CD14-positive monocyte (primary cell): ENCODE data around the gene MCOLN2. TPM values are rescaled to one million over a fixed set of nuclear protein-coding genes. Genes with fewer than 3 reads are reported as not detected.
A peak's percentile ranks its signal among the peaks of the same experiment; 100 is the strongest.

Experiments used
- DNase-seq, 3 donors: peaks; one replicate each; pipeline ENCODE4 v3.0.0-alpha.2; 2011 to 2022
- H2AFZ ChIP-seq: 2 replicates; pipeline ENCODE4 v1.6.0; 2012; ENCODE audit warnings: mild to moderate bottlenecking, low read depth, low read length, inconsistent platforms; ENCODE audit not compliant: insufficient read depth, poor library complexity, severe bottlenecking
- H3K27ac ChIP-seq, 2 donors: 1 replicate in 1 of 2; 2 replicates in 1 of 2; pipeline ENCODE4 v1.5.1; 2012 to 2013; ENCODE audit warnings: low read length in 2 of 2, control low read depth in 1 of 2, inconsistent platforms in 1 of 2, low read depth in 1 of 2, mild to moderate bottlenecking in 1 of 2
- H3K27me3 ChIP-seq, 2 donors: one replicate each; pipeline versions ENCODE4 v1.6.0 to v1.6.1; 2011 to 2013; ENCODE audit warnings: low read length in 2 of 2; ENCODE audit not compliant: control insufficient read depth in 2 of 2, insufficient read depth in 2 of 2
- H3K36me3 ChIP-seq, 2 donors: replicated peaks in 1 of 2; 1 replicate in 1 of 2; 2 replicates in 1 of 2; pipeline versions ENCODE4 v1.5.1 to v1.6.1; 2012 to 2013; ENCODE audit warnings: low read length in 2 of 2, control low read depth in 1 of 2, inconsistent platforms in 1 of 2, mild to moderate bottlenecking in 1 of 2; ENCODE audit not compliant: insufficient read depth in 2 of 2, control insufficient read depth in 1 of 2
- H3K4me1 ChIP-seq, 2 donors: 1 replicate in 1 of 2; 2 replicates in 1 of 2; pipeline versions ENCODE4 v1.5.1 to v1.6.1; 2012 to 2013; ENCODE audit warnings: low read length in 2 of 2, control low read depth in 1 of 2, inconsistent platforms in 1 of 2, mild to moderate bottlenecking in 1 of 2, moderate library complexity in 1 of 2; ENCODE audit not compliant: insufficient read depth in 2 of 2, control insufficient read depth in 1 of 2
- H3K4me2 ChIP-seq: replicated peaks from 2 replicates; pipeline ENCODE3; 2012; ENCODE audit warnings: low read length, moderate library complexity, mild to moderate bottlenecking; ENCODE audit not compliant: poor library complexity, severe bottlenecking; ENCODE audit errors: extremely low read depth
- H3K4me3 ChIP-seq, 3 experiments: fragments of 200-600 bp in 1 of 3; sonication (generic) in 1 of 3; replicated peaks in 1 of 3; 1 replicate in 2 of 3; 2 replicates in 1 of 3; pipeline ENCODE4 v1.5.1; 2011 to 2013; ENCODE audit warnings: low read length in 3 of 3, mild to moderate bottlenecking in 3 of 3, control low read depth in 2 of 3, low read depth in 2 of 3, inconsistent platforms in 1 of 3, moderate library complexity in 1 of 3
- H3K79me2 ChIP-seq: 2 replicates; pipeline ENCODE4 v1.6.0; 2012; ENCODE audit warnings: mild to moderate bottlenecking, control low read depth, inconsistent platforms, low read length, moderate library complexity; ENCODE audit not compliant: insufficient read depth
- H3K9ac ChIP-seq: 2 replicates; pipeline ENCODE4 v1.6.0; 2017; ENCODE audit warnings: low read length, mild to moderate bottlenecking; ENCODE audit not compliant: insufficient read depth, poor library complexity, severe bottlenecking
- H3K9me3 ChIP-seq, 2 donors: replicated peaks in 1 of 2; 1 replicate in 1 of 2; 2 replicates in 1 of 2; pipeline versions ENCODE4 v1.5.1 to v1.6.1; 2012 to 2013; ENCODE audit warnings: low read length in 2 of 2, control low read depth in 1 of 2; ENCODE audit not compliant: control insufficient read depth in 1 of 2, insufficient read depth in 1 of 2
- H4K20me1 ChIP-seq: 2 replicates; pipeline ENCODE4 v1.6.0; 2012; ENCODE audit warnings: mild to moderate bottlenecking, low read length, control low read depth, moderate library complexity; ENCODE audit not compliant: insufficient read depth
- H3K27ac Mint-ChIP-seq, 7 donors: one replicate each; pipeline ENCODE4 v1.8.0; 2020; ENCODE audit warnings: mild to moderate bottlenecking in 7 of 7, mixed read lengths in 7 of 7, moderate library complexity in 6 of 7, inconsistent platforms in 2 of 7
- H3K27me3 Mint-ChIP-seq, 3 donors: one replicate each; pipeline ENCODE4 v1.8.0; 2021 to 2022; ENCODE audit warnings: low read depth in 3 of 3, mild to moderate bottlenecking in 3 of 3, mixed read lengths in 3 of 3, moderate library complexity in 3 of 3, inconsistent platforms in 1 of 3
- H3K36me3 Mint-ChIP-seq, 2 donors: one replicate each; pipeline ENCODE4 v1.8.0; 2020; ENCODE audit warnings: mixed read lengths in 2 of 2, inconsistent platforms in 1 of 2, mild to moderate bottlenecking in 1 of 2
- H3K4me1 Mint-ChIP-seq: one replicate; pipeline ENCODE4 v1.8.0; 2020; ENCODE audit warnings: mild to moderate bottlenecking, mixed read lengths
- H3K4me3 Mint-ChIP-seq, 2 donors: one replicate each; pipeline ENCODE4 v1.8.0; 2020; ENCODE audit warnings: mild to moderate bottlenecking in 2 of 2, mixed read lengths in 2 of 2, moderate library complexity in 1 of 2
- H3K9me3 Mint-ChIP-seq, 7 donors: one replicate each; pipeline ENCODE4 v1.8.0; 2020 to 2022; ENCODE audit warnings: mixed read lengths in 7 of 7, mild to moderate bottlenecking in 6 of 7, moderate library complexity in 6 of 7, inconsistent platforms in 2 of 7
- WGBS: methylation state at CpG from one replicate; pipeline ENCODE4 v1.1.5; 2013; ENCODE audit warnings: missing lambda C conversion rate; ENCODE audit not compliant: insufficient coverage; 5-methylcytosine and 5-hydroxymethylcytosine counted together
- intact Hi-C, 2 donors: fragments of 100-400 bp; cut with micrococcal nuclease; formaldehyde crosslinking; loops; one replicate each; pipeline versions ENCODE4 v1.15.0 to v1.15.1; 2023
- polyA plus RNA-seq, 3 donors: library from polyadenylated mRNA; depleted of rRNA in 1 of 3; unstranded in 2 of 3; stranded (reverse) in 1 of 3; fragments of 300-500 nt in 2 of 3; fragments of >200 nt in 1 of 3; fragmentation: Illumina TruSeq in 2 of 3; gene quantifications; 1 replicate in 2 of 3; 2 replicates in 1 of 3; pipeline ENCODE4 v1.2.3, GENCODE V29; 2012 to 2021
- TF ChIP-seq, protein P1 (sequence below): fragments of 200-600 bp; IDR thresholded peaks from one replicate; pipeline ENCODE4 v1.8.0; 2022; ENCODE audit warnings: antibody characterized with exemption, mild to moderate bottlenecking

MCOLN2 gene
- polyA plus RNA-seq, 3 donors: 0.51 to 2.7 (median 1.1) TPM

DNA sequence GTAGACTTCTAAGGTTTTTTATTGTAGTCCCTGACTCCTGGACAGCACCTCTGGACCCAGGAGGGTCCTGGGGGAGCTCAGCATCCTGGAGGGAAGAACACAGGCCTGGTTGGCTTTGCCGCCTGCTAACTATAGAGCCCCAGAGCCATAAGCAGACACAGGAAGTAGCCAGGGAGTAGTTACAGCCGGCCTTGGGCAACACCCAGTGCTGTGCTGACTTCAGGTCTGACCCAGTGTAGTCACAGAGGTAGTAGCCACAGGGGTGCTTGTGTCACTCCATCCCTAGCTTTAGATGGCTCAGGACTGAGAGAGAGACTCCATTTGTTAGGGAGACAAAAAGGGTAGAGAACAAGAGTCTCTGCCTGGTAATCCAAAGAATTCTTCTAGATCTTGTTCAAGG, 21.9 kb downstream of the MCOLN2 start:
- Histone ChIP-seq H3K27me3 (no peaks in the 10 kb centered on the region), H3K9me3 (no peaks in the 10 kb centered on the region), H3K9ac (no peak overlapping the region), H2AFZ (no peak overlapping the region), H3K4me1 (peaks cover 4 to 14% of the 10 kb centered on the region in 2 donors), H3K4me3 (no peak overlapping the region), H4K20me1 (no peaks in the 10 kb centered on the region), H3K36me3 (no peaks in the 10 kb centered on the region), H3K27ac (no peak overlapping the region), H3K79me2 (no peaks in the 10 kb centered on the region), H3K4me2 (no peak overlapping the region)
- WGBS: 50% methylated on average over 2 of the region's 2 CpGs
- no peak overlapping the region for H3K27ac Mint-ChIP-seq
- peaks cover 4 to 13% (median 8%) of the 10 kb centered on the region in 7 donors for H3K9me3 Mint-ChIP-seq
- intact Hi-C loops: no loop called here
- peak in 1 of 3 donors; percentile 20 for DNase-seq
- TF ChIP-seq, protein P1, sequence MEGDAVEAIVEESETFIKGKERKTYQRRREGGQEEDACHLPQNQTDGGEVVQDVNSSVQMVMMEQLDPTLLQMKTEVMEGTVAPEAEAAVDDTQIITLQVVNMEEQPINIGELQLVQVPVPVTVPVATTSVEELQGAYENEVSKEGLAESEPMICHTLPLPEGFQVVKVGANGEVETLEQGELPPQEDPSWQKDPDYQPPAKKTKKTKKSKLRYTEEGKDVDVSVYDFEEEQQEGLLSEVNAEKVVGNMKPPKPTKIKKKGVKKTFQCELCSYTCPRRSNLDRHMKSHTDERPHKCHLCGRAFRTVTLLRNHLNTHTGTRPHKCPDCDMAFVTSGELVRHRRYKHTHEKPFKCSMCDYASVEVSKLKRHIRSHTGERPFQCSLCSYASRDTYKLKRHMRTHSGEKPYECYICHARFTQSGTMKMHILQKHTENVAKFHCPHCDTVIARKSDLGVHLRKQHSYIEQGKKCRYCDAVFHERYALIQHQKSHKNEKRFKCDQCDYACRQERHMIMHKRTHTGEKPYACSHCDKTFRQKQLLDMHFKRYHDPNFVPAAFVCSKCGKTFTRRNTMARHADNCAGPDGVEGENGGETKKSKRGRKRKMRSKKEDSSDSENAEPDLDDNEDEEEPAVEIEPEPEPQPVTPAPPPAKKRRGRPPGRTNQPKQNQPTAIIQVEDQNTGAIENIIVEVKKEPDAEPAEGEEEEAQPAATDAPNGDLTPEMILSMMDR: no peak
- H3K27me3 Mint-ChIP-seq: peaks cover 1 to 3% (median 2%) of the 10 kb centered on the region in 3 donors
- peaks cover 20% of the 10 kb centered on the region for H3K4me1 Mint-ChIP-seq
- H3K36me3 Mint-ChIP-seq: no peaks in the 10 kb centered on the region
- H3K4me3 Mint-ChIP-seq: no peak overlapping the region

DNA sequence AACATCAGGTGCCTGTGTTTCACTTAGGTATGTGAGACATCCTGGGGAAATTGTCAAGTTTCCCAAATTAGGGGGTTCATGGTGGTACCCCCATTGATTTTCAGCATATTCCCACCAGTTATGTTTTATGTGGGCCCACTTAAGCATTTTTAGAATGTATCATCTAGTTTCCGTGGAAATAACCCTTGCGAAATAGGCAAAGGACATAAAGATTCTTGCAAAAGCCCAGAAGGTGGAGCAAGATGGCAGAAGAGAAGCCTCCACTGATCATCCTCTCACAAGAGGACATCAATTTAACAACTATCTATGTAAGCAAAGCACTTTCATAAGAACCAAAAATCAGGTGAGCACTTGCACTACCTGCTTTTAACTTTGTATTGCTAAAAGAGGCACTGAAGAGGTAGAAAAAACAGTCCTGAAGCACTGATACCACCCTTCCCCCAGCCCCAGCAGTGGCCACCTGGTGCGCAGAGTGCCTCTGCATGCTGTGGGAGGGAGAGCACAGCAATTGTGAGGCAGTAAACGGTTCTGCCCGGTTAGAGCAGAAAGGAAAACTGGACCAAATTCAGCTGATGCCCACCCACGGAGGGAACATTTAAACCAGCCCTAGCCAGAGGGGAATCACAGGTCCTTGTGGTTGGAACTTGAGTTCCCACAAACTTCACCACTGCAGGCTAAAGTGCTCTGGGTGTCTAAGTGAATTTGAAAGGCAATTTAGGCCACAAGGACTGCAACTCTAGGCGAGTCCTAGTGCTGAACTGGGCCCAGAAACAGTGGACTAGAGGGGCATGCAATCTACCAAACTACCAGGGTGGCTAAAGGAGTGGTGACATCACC, 23.2 kb downstream of the MCOLN2 start:
- H3K36me3 Mint-ChIP-seq: peaks cover 3 to 4% of the 10 kb centered on the region in 2 donors
- no peak overlapping the region for H3K4me3 Mint-ChIP-seq
- no peak overlapping the region for H2AFZ ChIP-seq
- WGBS: 91% methylated on average over 4 of the region's 7 CpGs
- no peaks in the 10 kb centered on the region for H3K9me3 ChIP-seq
- peaks cover 20% of the 10 kb centered on the region for H3K4me1 Mint-ChIP-seq
- no peak overlapping the region for H3K4me3 ChIP-seq
- peaks cover 0 to 6% (median under 1%) of the 10 kb centered on the region in 7 donors for H3K9me3 Mint-ChIP-seq
- peaks cover 0 to 2% (median 2%) of the 10 kb centered on the region in 3 donors for H3K27me3 Mint-ChIP-seq
- no peak overlapping the region for H3K9ac ChIP-seq
- peak overlapping the region in 1 of 7 donors; percentile 15 for H3K27ac Mint-ChIP-seq
- TF ChIP-seq, protein P1: no peak
- no peak overlapping the region for H3K4me2 ChIP-seq
- H4K20me1 ChIP-seq: no peaks in the 10 kb centered on the region
- intact Hi-C loops: no loop called here
- no peaks in the 10 kb centered on the region for H3K36me3 ChIP-seq
- peak in 2 of 3 donors; percentile 19 to 64 for DNase-seq
- peaks cover 4 to 14% of the 10 kb centered on the region in 2 donors for H3K4me1 ChIP-seq
- no peaks in the 10 kb centered on the region for H3K79me2 ChIP-seq
- no peak overlapping the region for H3K27ac ChIP-seq
- H3K27me3 ChIP-seq: no peaks in the 10 kb centered on the region
